ENCODE results near the gene WDR7. TPM values are rescaled to one million over a fixed set of nuclear protein-coding genes. Genes with fewer than 3 reads are reported as not detected.

Gene WDR7
- total RNA-seq, 1 experiment from 2014 or later, result 11.5 TPM

DNA sequence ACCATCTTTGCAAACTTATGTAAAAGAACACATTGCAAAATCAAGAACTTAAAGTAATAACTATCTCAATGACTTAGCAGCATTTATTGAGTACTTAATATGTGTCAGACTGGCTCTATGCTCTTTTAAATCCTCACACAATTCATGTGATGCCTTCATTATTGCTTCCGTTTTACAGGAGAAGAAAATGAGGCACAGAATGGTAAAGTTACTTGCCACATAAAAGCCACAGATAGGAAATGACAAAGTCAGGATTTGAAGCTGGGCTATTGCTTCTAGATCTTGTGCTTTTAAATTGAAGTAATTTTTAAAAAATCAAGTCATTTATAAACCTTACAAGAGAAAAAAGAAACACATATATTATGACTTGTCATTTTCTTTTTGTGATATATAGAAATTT, 174.2 kb downstream of the WDR7 start:
- DNase-seq (ENCODE audit: low read depth, low spot score), result no peak
- ChIA-PET RAD21 (ENCODE audit: low non-redundant PET in 1 of 2, low total read pairs in 2 of 2, uncharacterized antibody in 2 of 2, unreplicated experiment in 2 of 2) (no interaction called here), POLR2A (no interaction called here), CTCF (no interaction called here)
- Histone ChIP-seq H3K27me3 (ENCODE audit: insufficient read depth, low read length) (no peaks in the 10 kb centered on the region), H3K79me2 (ENCODE audit: insufficient read depth, low read length) (no peaks in the 10 kb centered on the region), H4K20me1 (ENCODE audit: insufficient read depth) (no peaks in the 10 kb centered on the region), H3K9ac (ENCODE audit: low read length) (no peak overlapping the region), H3K27ac (ENCODE audit: low read depth, low read length) (no peak overlapping the region), H3K4me3 (replicated peaks in 1 of 2; ENCODE audit: low read depth in 1 of 2, low read length in 2 of 2) (no peak overlapping the region), H2AFZ (ENCODE audit: low read depth, low read length, poor library complexity, severe bottlenecking) (no peak overlapping the region), H3K36me3 (ENCODE audit: control insufficient read depth in 1 of 2, insufficient read depth in 2 of 2, low read length in 2 of 2) (no peaks in the 10 kb centered on the region), H3K9me2 (ENCODE audit: insufficient read depth) (no peaks in the 10 kb centered on the region), H3K9me3 (ENCODE audit: control insufficient read depth in 1 of 2, insufficient read depth in 1 of 2, low read depth in 1 of 2, low read length in 2 of 2) (no peaks in the 10 kb centered on the region), H3K4me1 (ENCODE audit: control insufficient read depth in 1 of 2, insufficient read depth in 2 of 2, low read length in 2 of 2) (no peaks in the 10 kb centered on the region), H3K4me2 (ENCODE audit: low read length) (no peak overlapping the region)
- no peak for ATAC-seq
- intact Hi-C loops (cut with micrococcal nuclease), result no loop called here
- TF ChIP-seq, protein P1, sequence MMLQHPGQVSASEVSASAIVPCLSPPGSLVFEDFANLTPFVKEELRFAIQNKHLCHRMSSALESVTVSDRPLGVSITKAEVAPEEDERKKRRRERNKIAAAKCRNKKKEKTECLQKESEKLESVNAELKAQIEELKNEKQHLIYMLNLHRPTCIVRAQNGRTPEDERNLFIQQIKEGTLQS (IDR thresholded peaks at IDR 0.05), result no peak
- no peak for TF ChIP-seq RAD21 (IDR thresholded peaks at IDR 0.05; ENCODE audit: low read depth)
- no peak for TF ChIP-seq EZH2phosphoT487 (IDR thresholded peaks at IDR 0.05; ENCODE audit: borderline replicate concordance)
- TF ChIP-seq EZH2 (IDR thresholded peaks at IDR 0.05), result no peak
- TF ChIP-seq ELF1 (IDR thresholded peaks at IDR 0.05; ENCODE audit: borderline replicate concordance, low read depth), result no peak
- TF ChIP-seq JUND (IDR thresholded peaks at IDR 0.05), result no peak
- TF ChIP-seq FOSL1 (IDR thresholded peaks at IDR 0.05; ENCODE audit: low read depth), result no peak
- TF ChIP-seq SRF (IDR thresholded peaks at IDR 0.05; ENCODE audit: low read depth), result no peak
- no peak for TF ChIP-seq ZFX (IDR thresholded peaks at IDR 0.05)
- no peak for TF ChIP-seq POLR2A (IDR thresholded peaks at IDR 0.05; ENCODE audit: borderline replicate concordance, extremely low read depth, insufficient read depth, insufficient read length)
- no peak for TF ChIP-seq TCF7L2 (IDR thresholded peaks at IDR 0.05; ENCODE audit: borderline replicate concordance, extremely low read depth, insufficient read depth, insufficient read length)
- no peak for TF ChIP-seq ZNF274 (IDR thresholded peaks at IDR 0.05; ENCODE audit: low read depth, low read length)
- no peak for TF ChIP-seq EGR1 (IDR thresholded peaks at IDR 0.05; ENCODE audit: low read depth)
- BruUV-seq (replicated peaks), result no TSS peak

DNA sequence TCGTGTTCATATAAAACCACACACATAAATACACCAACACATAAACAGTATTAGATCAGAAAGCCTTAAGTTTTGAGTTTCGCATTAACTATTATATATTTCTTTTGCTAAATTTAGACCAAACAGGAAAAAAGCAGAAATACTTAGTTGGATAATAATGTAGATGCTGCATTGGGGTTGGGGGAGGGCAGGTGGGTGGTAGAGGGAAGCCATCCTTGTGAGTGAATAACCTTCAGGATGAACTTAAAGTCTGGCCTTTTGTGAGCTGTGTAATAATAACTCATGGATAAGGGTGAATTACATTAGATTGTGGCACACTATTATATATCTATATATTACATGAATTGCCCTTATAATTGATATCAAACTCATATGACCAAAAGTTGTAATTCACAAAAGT, 174.7 kb downstream of the WDR7 start:
- Histone ChIP-seq H3K9ac (ENCODE audit: low read length) (no peak overlapping the region), H3K9me3 (ENCODE audit: control insufficient read depth in 1 of 2, insufficient read depth in 1 of 2, low read depth in 1 of 2, low read length in 2 of 2) (no peaks in the 10 kb centered on the region), H3K79me2 (ENCODE audit: insufficient read depth, low read length) (no peaks in the 10 kb centered on the region), H4K20me1 (ENCODE audit: insufficient read depth) (no peaks in the 10 kb centered on the region), H3K27ac (ENCODE audit: low read depth, low read length) (no peak overlapping the region), H2AFZ (ENCODE audit: low read depth, low read length, poor library complexity, severe bottlenecking) (no peak overlapping the region), H3K36me3 (ENCODE audit: control insufficient read depth in 1 of 2, insufficient read depth in 2 of 2, low read length in 2 of 2) (no peaks in the 10 kb centered on the region), H3K27me3 (ENCODE audit: insufficient read depth, low read length) (no peaks in the 10 kb centered on the region), H3K4me1 (ENCODE audit: control insufficient read depth in 1 of 2, insufficient read depth in 2 of 2, low read length in 2 of 2) (no peaks in the 10 kb centered on the region), H3K4me2 (ENCODE audit: low read length) (no peak overlapping the region), H3K4me3 (replicated peaks in 1 of 2; ENCODE audit: low read depth in 1 of 2, low read length in 2 of 2) (no peak overlapping the region), H3K9me2 (ENCODE audit: insufficient read depth) (no peaks in the 10 kb centered on the region)
- intact Hi-C loops (cut with micrococcal nuclease), result no loop called here
- no peak for ATAC-seq
- CTCF ChIA-PET, result no interaction called here
- POLR2A ChIA-PET, result no interaction called here
- no TSS peak for BruUV-seq (replicated peaks)
- DNase-seq (ENCODE audit: low read depth, low spot score), result no peak
- RAD21 ChIA-PET (ENCODE audit: low non-redundant PET in 1 of 2, low total read pairs in 2 of 2, uncharacterized antibody in 2 of 2, unreplicated experiment in 2 of 2), result no interaction called here
- TF ChIP-seq CBX3 (IDR thresholded peaks at IDR 0.05; ENCODE audit: low read depth) (no peak), EZH2phosphoT487 (IDR thresholded peaks at IDR 0.05; ENCODE audit: borderline replicate concordance) (no peak), SRF (IDR thresholded peaks at IDR 0.05; ENCODE audit: low read depth) (no peak), CEBPB (IDR thresholded peaks at IDR 0.05; ENCODE audit: low read depth) (no peak), JUND (IDR thresholded peaks at IDR 0.05) (no peak), SP1 (IDR thresholded peaks at IDR 0.05; ENCODE audit: low read depth) (no peak), ZNF274 (IDR thresholded peaks at IDR 0.05; ENCODE audit: low read depth, low read length) (no peak)
- TF ChIP-seq, protein P2, sequence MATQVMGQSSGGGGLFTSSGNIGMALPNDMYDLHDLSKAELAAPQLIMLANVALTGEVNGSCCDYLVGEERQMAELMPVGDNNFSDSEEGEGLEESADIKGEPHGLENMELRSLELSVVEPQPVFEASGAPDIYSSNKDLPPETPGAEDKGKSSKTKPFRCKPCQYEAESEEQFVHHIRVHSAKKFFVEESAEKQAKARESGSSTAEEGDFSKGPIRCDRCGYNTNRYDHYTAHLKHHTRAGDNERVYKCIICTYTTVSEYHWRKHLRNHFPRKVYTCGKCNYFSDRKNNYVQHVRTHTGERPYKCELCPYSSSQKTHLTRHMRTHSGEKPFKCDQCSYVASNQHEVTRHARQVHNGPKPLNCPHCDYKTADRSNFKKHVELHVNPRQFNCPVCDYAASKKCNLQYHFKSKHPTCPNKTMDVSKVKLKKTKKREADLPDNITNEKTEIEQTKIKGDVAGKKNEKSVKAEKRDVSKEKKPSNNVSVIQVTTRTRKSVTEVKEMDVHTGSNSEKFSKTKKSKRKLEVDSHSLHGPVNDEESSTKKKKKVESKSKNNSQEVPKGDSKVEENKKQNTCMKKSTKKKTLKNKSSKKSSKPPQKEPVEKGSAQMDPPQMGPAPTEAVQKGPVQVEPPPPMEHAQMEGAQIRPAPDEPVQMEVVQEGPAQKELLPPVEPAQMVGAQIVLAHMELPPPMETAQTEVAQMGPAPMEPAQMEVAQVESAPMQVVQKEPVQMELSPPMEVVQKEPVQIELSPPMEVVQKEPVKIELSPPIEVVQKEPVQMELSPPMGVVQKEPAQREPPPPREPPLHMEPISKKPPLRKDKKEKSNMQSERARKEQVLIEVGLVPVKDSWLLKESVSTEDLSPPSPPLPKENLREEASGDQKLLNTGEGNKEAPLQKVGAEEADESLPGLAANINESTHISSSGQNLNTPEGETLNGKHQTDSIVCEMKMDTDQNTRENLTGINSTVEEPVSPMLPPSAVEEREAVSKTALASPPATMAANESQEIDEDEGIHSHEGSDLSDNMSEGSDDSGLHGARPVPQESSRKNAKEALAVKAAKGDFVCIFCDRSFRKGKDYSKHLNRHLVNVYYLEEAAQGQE (IDR thresholded peaks at IDR 0.05; ENCODE audit: low read depth), result no peak
- TF ChIP-seq, protein P3, sequence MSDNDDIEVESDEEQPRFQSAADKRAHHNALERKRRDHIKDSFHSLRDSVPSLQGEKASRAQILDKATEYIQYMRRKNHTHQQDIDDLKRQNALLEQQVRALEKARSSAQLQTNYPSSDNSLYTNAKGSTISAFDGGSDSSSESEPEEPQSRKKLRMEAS (IDR thresholded peaks at IDR 0.05), result no peak
- TF ChIP-seq, protein P1 (IDR thresholded peaks at IDR 0.05), result no peak
